ENCODE results near the gene LDAF1.

The LDAF1 gene

DNA sequence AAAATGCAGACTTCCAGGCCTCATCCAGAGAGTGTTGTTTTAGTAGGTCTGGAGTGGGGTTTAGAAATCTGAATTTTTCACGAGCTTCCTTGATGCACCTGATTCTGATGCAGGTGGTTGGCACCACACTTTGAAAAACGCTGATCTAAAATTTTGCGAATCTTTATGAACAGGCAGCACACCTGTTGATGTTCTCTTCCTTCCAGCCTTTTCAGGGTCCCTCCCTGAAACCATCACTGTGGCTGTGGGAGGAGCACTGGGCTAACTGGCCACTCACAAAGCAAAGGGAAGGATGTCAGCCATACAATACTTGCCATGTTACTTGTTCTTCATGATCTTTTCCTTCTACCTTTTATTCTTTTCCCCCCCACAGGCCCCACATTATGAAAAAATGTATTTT lies 14.2 kb downstream of the LDAF1 start:
- no peak for DNase-seq (ENCODE audit: low read depth)
- no peak overlapping the region for H3K4me3 ChIP-seq (ENCODE audit: low read depth, low read length)
- TF ChIP-seq, protein P1, sequence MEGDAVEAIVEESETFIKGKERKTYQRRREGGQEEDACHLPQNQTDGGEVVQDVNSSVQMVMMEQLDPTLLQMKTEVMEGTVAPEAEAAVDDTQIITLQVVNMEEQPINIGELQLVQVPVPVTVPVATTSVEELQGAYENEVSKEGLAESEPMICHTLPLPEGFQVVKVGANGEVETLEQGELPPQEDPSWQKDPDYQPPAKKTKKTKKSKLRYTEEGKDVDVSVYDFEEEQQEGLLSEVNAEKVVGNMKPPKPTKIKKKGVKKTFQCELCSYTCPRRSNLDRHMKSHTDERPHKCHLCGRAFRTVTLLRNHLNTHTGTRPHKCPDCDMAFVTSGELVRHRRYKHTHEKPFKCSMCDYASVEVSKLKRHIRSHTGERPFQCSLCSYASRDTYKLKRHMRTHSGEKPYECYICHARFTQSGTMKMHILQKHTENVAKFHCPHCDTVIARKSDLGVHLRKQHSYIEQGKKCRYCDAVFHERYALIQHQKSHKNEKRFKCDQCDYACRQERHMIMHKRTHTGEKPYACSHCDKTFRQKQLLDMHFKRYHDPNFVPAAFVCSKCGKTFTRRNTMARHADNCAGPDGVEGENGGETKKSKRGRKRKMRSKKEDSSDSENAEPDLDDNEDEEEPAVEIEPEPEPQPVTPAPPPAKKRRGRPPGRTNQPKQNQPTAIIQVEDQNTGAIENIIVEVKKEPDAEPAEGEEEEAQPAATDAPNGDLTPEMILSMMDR (IDR thresholded peaks at IDR 0.05; ENCODE audit: low read depth, low read length, missing control alignments) = no peak

DNA sequence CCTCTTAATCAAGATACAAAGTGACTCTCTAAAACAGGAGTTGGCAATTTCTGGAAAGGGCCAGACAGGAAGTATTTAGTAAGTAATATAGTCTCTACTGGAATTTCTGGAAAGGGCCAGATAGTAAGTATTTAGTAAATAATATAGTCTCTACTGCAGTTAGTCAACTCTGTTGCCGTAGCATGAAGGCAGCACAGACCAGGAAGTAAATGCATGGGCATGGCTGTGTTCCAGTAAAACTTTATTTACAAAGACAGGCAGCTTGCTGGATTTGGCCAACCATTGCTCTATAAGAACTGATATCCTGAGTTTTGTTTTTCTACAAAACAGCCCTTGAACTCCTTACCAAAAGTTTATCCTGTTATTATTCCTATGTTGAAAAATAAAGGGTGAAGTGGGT lies 16.9 kb downstream of the LDAF1 start:
- H3K4me3 ChIP-seq (ENCODE audit: low read depth, low read length) = no peak overlapping the region
- no peak for DNase-seq (ENCODE audit: low read depth)
- TF ChIP-seq, protein P1 (IDR thresholded peaks at IDR 0.05; ENCODE audit: low read depth, low read length, missing control alignments) = no peak

DNA sequence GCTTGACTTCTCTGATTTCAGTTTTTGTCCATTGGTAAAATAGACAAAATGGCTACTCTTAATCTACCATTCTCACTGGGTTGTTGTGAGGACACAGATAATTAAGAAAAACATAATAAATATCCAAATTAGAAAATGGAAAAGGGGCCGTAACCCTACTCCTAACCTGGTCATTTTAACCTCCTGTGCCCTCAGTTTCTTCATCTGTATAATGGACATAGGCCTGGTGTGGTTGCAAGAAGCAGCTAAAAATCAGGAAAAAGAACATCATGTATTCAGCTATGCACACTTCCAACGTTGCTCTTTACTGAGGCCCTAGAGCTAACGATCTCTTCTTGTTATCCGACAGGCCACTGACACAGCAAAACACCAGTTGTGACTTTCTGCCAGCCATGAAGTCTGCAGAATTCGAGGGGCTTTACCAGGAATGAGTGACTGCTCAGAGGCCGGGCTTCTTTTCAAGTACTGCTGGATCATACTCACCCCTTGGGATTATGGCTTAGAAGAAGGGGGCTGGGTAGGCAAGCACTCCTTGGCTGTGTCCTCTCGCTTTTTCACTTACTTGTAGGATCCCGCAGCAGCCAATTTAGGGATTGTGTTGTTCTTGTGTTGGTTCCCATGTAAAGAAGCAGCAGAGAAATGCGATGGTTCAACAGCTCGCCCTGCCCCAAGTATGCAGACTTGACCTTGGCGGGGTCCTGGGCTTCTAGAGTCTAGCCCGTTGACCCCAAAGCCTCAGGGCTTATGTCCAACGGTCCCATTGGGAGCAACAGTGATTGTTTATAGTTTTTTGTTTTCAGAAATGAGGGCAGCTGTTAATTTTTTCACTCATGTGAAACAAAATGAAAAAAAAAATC lies 20.9 kb downstream of the LDAF1 start:
- no peak for DNase-seq (ENCODE audit: low read depth)
- no peak overlapping the region for H3K4me3 ChIP-seq (ENCODE audit: low read depth, low read length)
- TF ChIP-seq, protein P1 (IDR thresholded peaks at IDR 0.05; ENCODE audit: low read depth, low read length, missing control alignments) = no peak

DNA sequence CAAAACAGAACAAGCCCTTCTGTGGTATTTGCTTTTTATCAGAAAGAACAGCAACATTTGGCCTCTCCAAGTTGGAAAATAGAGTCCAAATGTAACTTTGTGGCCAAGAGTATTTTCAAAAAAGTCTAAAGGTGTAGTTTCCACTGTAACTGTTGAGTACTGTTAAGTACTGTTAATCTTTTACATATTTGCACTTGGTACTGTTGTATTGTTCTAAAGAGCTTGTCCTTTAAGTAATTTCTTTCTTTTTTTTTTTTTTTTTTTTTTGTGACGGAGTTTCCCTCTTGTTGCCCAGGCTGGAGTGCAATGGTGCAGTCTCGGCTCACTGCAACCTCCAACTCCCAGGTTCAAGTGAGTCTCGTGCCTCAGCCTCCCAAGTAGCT lies 21.5 kb downstream of the LDAF1 start:
- TF ChIP-seq, protein P1 (IDR thresholded peaks at IDR 0.05; ENCODE audit: low read depth, low read length, missing control alignments) = no peak
- no peak overlapping the region for H3K4me3 ChIP-seq (ENCODE audit: low read depth, low read length)
- no peak for DNase-seq (ENCODE audit: low read depth)

DNA sequence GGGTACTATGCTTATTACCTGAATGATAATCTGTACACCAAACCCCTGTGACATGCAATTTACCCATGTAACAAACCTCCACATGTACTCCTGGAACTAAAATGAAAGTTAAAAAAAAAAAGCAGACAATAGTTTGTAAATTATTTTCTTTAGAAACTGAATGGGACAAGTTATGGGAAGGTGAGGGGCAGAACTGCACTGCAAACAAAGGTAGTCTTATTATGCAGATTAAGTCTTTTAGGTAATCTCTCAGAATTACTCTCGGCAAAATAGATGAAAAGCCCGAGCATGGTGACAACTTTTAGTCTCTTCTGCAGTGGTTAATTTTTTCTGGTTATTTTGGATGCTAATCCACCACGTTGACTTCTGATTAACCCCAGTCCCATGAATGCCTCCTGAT lies 25.5 kb downstream of the LDAF1 start:
- TF ChIP-seq, protein P1 (IDR thresholded peaks at IDR 0.05; ENCODE audit: low read depth, low read length, missing control alignments) = no peak

DNA sequence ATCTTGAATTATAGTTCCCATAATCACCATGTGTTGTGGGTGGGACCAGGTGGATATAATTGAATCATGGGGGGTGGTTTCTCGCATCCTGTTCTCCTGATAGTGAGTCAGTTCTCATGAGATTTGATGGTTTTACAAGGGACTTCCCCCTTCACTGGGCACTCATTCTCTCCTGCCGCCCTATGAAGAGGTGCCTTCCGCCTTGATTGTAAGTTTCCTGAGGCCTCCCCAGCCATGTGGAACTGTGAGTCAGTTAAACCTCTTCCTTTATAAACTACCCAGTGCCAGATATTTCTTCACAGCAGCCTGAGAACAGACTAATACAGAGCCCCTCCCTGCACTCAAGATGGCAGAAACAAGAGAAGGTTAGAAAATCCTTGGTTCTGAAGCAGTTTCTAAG lies 26.4 kb downstream of the LDAF1 start:
- no peak overlapping the region for H3K4me3 ChIP-seq (ENCODE audit: low read depth, low read length)
- no peak for DNase-seq (ENCODE audit: low read depth)
- TF ChIP-seq, protein P1 (IDR thresholded peaks at IDR 0.05; ENCODE audit: low read depth, low read length, missing control alignments) = no peak

More for the DNA sequence above, 25.5 kb downstream of the LDAF1 start:
- no peak for DNase-seq (ENCODE audit: low read depth)
- no peak overlapping the region for H3K4me3 ChIP-seq (ENCODE audit: low read depth, low read length)

Data from GM12864 (cell line).